Stimulated activated CD4-positive, alpha-beta T cell treated with anti-CD3 and anti-CD28 coated beads, TNF-alpha, amount 100 ng/mL, for 24 hours (primary cell): ENCODE measurements around the gene CASTOR1.

Experiments
- DNase-seq, 3 experiments: peaks; one replicate each; pipeline ENCODE4 v3.0.0-alpha.2; 2020; ENCODE audit warnings: low read depth in 3 of 3

Gene CASTOR1

DNA sequence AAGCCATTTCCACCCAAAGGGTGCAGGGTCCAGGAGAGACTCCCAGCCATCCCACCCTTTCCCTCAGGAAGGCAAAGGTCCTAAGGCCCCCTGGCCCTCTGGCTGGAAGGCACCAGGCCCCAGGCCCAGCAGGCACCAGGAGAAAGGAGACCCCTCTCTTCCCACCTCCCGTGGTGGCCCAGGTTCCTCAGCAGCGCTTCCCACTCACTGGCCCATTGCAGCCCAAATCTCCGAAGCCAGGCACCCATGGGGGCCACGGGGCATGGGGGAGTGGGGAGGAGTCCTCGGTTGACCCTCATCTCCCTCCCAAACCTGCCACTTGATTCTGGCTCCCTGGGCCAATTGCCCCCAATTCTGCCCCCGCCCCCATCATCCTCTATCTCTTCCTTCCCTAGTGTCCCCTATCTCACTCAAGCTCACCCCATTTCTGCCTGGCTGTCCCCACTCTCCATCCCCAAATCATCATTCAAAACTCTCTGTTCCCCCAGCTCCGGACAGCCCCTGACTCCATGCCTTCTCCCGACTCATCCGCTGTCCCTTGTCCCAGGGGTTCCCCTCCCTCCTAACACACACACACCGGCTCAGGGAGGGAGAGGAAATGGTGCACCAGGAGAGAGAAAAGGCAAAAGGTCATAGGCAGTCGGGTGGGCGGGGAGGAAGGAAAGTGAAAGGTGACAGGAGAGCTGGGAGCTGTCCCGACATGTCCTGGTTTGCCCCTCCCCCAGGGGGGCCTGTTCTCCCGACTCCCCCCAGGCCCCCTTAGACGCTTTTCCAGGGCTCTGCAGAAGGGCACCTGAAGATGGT, 43.9 kb downstream of the CASTOR1 start:
- DNase-seq: no peak

DNA sequence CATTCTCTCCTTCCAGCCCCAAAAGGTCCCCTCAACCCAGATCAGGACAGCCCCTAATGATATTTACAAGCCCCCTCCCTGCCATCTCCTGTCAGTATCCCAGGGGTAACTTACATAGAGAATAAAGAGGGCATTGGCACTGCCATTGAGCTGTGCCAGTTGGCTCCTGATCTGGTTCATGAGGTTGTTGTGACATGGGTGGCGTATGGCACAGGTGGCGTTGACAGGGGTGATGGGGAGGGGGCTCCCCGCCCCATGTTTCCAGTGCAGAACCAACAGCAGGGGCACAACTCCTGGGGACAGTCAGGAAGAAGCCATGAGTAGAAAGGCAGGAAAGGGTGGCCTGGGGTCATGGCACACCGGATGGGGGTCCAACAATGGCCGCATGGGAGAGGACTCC, 44.7 kb downstream of the CASTOR1 start:
- no peak for DNase-seq

DNA sequence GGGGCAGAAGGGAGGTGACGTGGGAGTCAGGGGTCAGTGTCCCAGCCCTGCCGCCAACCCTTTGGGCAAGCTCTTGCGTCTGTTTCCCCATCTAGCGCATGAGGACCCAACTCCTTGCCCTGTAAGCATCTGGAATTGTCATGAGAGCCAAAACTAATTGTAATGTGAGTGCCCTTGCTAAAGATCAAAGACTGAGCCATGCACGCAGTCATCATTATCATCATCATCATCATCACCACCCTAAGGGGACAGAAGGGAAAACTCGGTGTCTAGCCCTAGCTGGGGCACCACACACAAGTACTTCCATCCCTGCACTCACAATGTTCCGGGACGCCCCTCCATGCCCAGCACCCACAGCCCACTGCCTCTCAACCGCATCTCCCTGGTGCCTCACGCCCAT, 45.2 kb downstream of the CASTOR1 start:
- DNase-seq: no peak

DNA sequence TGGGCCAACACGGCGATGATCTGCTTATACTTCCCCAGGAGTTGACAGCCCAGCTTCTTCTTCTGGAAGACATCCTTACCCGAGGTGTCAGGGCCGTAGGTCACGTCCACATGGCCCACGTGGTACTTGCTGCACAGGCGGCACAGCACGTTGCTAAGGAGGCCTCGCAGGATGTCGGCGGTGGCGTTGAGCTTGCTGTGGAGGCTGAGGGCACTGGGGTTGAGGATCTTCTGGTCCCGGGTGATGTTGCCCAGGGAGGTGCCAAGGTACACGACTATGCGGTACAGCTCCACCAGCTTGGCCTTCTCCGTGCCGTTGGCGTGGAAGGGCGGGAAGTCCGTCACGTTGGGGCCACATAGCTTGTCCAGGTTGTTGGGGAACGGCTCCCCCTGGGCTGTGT, 45.6 kb downstream of the CASTOR1 start:
- no peak for DNase-seq

DNA sequence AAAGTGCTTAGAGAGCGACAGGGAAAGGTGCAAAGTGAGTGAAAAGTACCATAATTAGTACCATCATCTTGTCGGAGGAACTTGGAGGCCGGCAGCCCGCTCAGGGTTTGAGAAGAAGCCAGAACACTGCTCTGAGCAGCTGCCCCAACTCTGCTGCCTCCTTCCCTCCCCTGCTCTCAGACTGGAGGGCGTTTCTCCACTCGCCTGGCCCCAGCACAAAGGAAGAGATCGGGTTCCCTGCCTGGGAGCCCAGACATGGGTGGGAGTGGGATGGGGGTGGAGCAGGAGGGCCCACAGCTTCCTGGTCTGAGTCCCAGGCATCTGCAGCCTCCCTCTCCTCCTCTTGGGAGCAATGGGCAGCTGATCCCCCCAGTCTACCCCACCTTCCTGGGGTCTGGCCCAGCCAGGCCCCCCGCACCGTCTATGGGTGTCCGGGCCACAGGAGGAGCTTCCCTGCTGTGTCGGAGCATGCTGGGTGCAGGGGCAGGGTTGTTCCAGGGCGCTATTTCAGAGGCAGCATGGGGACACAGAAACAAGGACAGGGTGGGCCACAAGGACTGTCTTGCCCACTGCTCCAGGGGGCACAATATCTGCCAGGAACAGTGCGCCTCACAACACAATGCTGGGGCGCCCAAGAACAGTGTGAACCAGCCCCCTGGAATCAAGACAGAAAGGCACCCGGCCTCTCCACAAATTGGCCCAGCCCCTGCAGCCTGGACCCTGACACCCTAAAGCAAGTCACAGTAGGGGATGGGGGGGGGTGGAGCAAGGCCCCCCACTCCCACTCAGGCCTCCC, 47.5 kb downstream of the CASTOR1 start:
- no peak for DNase-seq

DNA sequence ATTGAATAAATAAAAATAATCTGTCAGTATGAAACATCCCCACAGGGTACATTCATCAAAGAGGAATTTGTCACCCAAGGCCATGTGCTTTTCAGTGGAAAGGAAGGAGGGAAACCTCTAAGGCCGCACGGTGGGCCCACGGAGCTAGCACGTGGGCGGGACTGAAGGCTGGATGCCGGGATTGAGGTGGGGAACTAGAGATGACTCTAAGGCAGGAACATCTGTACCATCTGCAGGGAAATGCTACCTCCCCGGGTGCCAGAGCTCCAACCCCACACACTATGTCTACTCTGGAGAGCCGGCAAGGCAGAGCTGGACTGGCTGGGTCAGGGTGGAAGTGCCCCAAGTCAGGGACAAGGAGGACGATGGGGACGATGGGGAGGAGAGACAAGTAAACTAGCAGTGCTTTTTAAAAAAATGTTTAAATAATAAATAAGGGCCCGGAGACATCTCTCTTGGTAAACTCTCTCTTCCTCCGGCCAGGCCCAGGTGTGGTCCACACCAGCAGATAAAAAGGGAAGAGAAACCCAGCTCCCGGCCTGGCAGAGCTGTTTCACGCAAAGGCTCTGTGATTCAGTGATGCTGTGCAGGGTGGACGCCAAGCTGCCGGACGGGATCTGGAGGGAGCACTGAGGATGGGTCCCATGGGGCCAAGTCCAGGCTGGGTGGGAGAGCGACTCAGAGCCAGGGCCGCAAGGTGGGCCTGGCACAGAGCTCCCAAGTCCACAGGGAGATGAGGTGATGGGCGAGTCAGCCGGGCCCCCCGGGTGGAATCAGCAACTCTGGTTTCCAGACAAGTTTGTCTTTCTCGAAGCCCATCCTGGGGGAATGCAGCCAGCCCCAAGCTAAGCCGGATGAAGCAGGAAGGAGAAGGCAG, 48.5 kb downstream of the CASTOR1 start:
- no peak for DNase-seq

DNA sequence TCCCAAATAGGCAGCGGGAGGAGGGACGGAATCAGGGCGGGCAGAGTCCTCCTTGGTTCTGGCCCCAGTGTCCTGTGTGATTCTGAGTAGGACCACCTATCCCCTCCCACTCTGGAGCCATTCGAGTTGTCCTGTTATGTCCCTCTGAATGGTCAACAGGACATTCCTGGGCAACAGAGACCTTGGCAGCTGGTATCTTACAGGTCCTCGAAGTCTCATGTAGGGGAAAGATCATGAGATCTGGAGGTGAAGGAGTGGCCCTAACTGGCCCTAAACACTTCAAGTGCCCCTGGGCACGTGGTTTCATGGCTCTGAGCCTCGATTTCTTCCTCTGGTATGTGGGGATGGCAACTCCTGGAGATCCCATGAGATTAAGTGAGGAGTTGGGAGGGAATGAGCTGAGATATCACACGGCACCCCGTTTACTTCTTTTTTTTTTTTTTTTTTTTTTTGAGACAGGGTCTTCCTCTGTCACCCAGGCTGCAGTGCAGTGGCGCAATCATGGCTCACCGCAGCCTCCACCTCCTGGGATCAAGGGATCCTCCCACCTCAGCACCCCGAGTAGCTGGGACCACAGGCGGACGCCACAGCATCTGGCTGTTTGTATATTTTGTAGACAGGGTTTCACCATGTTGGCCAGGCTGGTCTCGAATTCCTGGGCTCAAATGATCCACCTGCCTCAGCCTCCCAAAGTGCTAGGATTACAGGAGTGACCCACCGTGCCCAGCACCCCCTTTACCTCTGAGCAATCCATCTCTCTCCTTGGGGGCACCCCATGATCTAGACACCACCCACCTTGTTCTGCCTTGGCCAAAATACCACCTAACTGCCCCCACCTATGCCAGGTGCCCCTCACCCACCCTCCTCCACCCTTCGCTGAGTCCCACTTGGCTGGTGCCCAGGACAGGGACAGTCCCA, 49.6 kb downstream of the CASTOR1 start:
- no peak for DNase-seq

DNA sequence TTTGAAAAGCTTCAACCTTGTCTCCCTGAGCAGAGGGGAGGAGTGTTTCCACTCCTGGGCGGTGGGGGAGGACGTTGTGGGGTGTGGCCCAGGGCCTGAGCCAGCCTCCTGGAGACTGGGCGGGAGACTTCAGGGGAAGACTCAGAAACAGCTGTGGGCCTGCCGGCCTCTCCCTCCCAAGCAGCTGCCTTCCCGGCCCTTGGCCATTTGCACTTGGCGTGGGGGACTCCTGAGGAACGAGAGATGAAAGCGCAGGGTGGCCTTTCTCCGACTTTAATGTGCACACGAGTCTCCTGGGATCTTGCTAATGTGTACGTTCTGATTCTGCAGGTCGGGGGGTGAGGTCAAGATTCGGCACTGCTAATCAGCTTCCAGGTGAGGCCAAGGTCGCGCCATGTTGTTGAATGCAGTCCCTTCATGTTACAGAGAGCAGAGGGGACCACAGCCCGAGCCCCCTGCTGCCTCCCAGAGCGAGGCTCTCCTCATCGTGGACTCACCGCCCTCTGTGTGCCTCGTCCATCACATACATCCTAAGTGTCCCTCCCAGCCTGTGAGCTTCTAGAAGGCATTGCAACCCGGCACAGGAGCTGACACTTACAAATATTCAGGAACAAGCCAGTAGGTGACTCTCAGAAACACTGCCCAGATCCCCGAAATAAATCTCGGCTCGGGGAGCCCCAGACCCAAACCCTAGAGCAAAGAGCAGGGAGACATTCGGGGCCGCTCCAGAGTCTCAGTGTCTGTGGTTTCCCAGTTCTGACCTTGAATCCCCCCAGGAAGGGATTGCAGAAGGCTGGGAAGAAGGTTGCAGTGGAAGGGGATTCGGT, 50.4 kb downstream of the CASTOR1 start:
- no peak for DNase-seq

DNA sequence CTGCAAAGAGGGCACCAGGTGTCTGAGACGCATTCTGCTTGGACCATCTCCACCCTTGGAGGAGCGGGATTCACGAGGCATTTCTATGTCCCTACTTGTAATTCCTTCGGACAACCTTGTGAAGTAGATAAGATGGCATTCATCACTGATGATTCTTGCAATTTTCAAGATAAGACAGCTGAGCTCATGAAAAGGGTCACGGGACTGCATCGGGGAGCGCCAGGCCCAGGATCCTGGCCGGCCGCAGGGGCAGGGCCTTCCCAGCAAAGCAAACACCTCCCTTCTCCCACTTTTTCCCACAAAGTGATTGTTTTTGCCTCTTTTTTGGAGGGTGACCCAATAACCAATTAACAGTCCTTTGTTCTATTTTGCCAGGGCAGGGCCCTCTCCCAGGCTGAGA, 51.2 kb downstream of the CASTOR1 start:
- DNase-seq: no peak

DNA sequence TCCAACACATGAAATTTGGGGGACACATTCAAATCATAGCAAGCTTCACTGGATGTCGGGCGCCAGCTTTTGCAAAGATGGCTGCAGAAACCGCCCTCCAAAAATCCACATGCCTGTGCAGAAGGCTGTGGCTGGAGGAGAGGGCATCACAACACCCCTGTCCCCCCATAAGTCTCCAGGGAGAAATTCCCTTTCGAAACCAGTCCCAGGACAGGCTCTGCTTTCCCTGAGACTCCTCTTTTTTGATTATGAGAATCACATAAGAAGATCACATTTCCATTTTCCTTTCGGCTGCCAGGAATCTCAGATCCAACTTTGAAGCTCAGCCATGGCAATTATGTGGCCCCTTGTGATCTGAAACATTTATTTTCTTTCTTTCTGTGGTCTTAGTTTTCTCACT, 52.4 kb downstream of the CASTOR1 start:
- DNase-seq: no peak

DNA sequence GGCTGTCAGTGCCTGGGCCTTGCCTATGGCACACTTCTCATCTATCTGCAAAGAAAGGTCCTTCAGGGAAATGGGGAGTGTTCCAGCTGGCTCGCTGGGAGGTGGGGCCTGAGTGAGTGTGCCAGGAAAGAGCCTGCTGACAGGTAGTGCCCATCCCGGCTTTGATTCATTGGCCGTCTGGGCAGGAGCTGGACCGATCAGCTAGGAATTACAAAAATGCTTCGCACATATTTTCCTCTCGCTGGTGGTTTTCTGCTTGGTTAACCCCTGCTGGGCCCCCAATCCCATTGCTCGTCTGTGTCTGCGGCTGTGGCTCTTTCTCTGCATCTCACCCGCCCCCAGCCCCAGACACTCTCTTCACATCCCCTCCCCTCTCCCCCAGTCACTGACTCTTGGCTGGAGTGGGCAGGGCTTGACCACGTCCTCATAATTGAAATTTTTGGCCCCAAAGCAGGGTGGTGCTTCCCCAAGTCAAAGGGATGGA, 53.6 kb downstream of the CASTOR1 start:
- no peak for DNase-seq
